ENCODE results near the gene ST6GALNAC2.
"Not testable (repeated sequence)": the region's sequence is repeated elsewhere in the genome, so short reads cannot be mapped to it uniquely, and the experiment has no call there.

The ST6GALNAC2 gene

GRCh38 chr17:76569607-76570279 lies 15.9 kb downstream of the ST6GALNAC2 start:
- DNase-seq = no peak

GRCh38 chr17:76568811-76569221 lies 16.8 kb downstream of the ST6GALNAC2 start:
- no peak for DNase-seq

- no peak for DNase-seq
These were observed 17.8 kb downstream of the ST6GALNAC2 start for GRCh38 chr17:76567634-76568432.

- DNase-seq = no peak
These were observed 18.6 kb downstream of the ST6GALNAC2 start for GRCh38 chr17:76566988-76567431.

- no peak for DNase-seq
These were observed 19.1 kb downstream of the ST6GALNAC2 start for GRCh38 chr17:76566613-76566943.

- no peak for DNase-seq
These were observed 19.7 kb downstream of the ST6GALNAC2 start for GRCh38 chr17:76565728-76566612.

- DNase-seq = not testable (repeated sequence)
These were observed 20.5 kb downstream of the ST6GALNAC2 start for GRCh38 chr17:76564991-76565727.

GRCh38 chr17:76563359-76563758 lies 22.3 kb downstream of the ST6GALNAC2 start:
- not testable (repeated sequence) for DNase-seq

- no peak for DNase-seq
These were observed 22.9 kb downstream of the ST6GALNAC2 start for GRCh38 chr17:76562734-76563148.

- no peak for DNase-seq
These were observed 23.8 kb downstream of the ST6GALNAC2 start for GRCh38 chr17:76561799-76562268.

- DNase-seq = no peak
These were observed 24.3 kb downstream of the ST6GALNAC2 start for GRCh38 chr17:76561332-76561731.

- DNase-seq = no peak
These were observed 24.8 kb downstream of the ST6GALNAC2 start for GRCh38 chr17:76560877-76561221.

GRCh38 chr17:76560036-76560876 lies 25.4 kb downstream of the ST6GALNAC2 start:
- DNase-seq = no peak

GRCh38 chr17:76559460-76559859 lies 26.2 kb downstream of the ST6GALNAC2 start:
- DNase-seq = not testable (repeated sequence)

- DNase-seq = no peak
These were observed 27.2 kb downstream of the ST6GALNAC2 start for GRCh38 chr17:76558198-76559095.

- DNase-seq = peak; percentile 91
These were observed 28.1 kb downstream of the ST6GALNAC2 start for GRCh38 chr17:76557368-76558197.

GRCh38 chr17:76556765-76557367 lies 28.8 kb downstream of the ST6GALNAC2 start:
- no peak for DNase-seq

- no peak for DNase-seq
These were observed 31.5 kb downstream of the ST6GALNAC2 start for GRCh38 chr17:76554131-76554530.

Data from SIG-M5 (cell line).